Activated naive CD4-positive, alpha-beta T cell treated with anti-CD3 and anti-CD28 coated beads for 36 hours (primary cell): ENCODE results near the gene SLC1A3. TPM values are rescaled to one million over a fixed set of nuclear protein-coding genes. Genes with fewer than 3 reads are reported as not detected.

Experiments
- CTCF ChIA-PET: fragments of 350-600 bp; sonication (Branson Sonifier 250); formaldehyde crosslinking; loops from one replicate; lab custom pipeline; 2021; ENCODE audit warnings: antibody characterized with exemption; lab: Charles Lee
- DNase-seq: peaks from one replicate; pipeline ENCODE4 v3.0.0-alpha.2; 2020
- H3K27ac Mint-ChIP-seq: one replicate; pipeline ENCODE4 v1.8.0; 2021; ENCODE audit warnings: mild to moderate bottlenecking, mixed read lengths
- H3K27me3 Mint-ChIP-seq: one replicate; pipeline ENCODE4 v1.8.0; 2021; ENCODE audit warnings: low read depth, mixed read lengths
- H3K36me3 Mint-ChIP-seq: one replicate; pipeline ENCODE4 v1.8.0; 2021; ENCODE audit warnings: low read depth, mixed read lengths
- H3K4me1 Mint-ChIP-seq: one replicate; pipeline ENCODE4 v1.8.0; 2021; ENCODE audit warnings: low read depth, mixed read lengths
- H3K4me3 Mint-ChIP-seq: one replicate; pipeline ENCODE4 v1.8.0; 2021; ENCODE audit warnings: mild to moderate bottlenecking, moderate library complexity, mixed read lengths
- H3K9me3 Mint-ChIP-seq: one replicate; pipeline ENCODE4 v1.8.0; 2021; ENCODE audit warnings: mixed read lengths
- intact Hi-C: fragments of 100-400 bp; cut with micrococcal nuclease; formaldehyde crosslinking; loops from one replicate; pipeline ENCODE4 v1.15.1; 2023
- total RNA-seq, 2 experiments: library from RNA; stranded (reverse); gene quantifications; one replicate each; pipeline ENCODE4 v1.2.3, GENCODE V29; 2021

The SLC1A3 gene
- total RNA-seq, 2 experiments from 2014 or later = 0.86 to 0.99 TPM

DNA sequence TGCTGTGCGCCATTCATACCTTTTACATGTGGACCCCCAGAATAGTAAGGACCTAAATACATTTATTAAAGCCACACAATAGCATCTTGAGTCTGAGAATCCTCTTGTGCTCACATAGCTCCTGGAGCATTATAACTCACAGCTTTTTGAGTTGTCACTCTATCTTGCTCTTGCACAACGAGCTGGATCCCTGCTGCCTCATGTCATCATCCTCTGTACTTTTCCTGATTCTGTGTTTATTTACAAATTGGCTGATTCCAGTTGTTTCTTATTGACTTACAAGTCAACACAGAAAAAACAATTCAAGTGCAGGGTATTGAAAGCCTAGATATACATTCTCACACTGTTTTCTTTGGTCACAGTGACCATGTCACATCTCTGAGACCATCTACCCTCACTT, 112.9 kb downstream of the SLC1A3 start:
- intact Hi-C loops = no loop called here
- CTCF ChIA-PET = interaction anchor here (0.6 to 3.1 kb wide), 2 partner anchors 11 to 88 kb away, joined by 6 to 16 read pairs; no protein-coding TSS in a partner anchor
- Mint-ChIP-seq H3K9me3 (no peaks in the 10 kb centered on the region), H3K4me1 (peaks cover 19% of the 10 kb centered on the region), H3K27ac (no peak overlapping the region), H3K36me3 (no peaks in the 10 kb centered on the region), H3K27me3 (no peaks in the 10 kb centered on the region), H3K4me3 (no peak overlapping the region)
- DNase-seq = no peak

DNA sequence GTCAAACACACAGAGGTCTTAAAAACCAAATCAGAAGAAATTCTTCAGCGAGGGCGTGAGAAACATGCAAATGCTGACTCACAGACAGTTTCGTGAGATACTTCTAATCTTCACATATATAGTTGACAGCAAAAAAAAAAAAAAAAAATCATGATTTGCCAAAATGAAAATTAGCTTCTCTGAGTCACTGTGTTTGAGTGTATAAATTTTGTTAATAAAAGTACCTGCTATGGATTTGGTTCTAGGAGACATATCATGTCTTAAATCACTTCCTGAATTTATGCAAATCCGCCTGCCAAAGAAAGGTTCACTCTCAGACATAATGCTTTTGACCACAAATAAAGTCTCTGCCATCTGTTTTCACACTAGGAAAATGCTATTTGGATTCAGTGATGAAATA, 114.3 kb downstream of the SLC1A3 start:
- no peaks in the 10 kb centered on the region for H3K9me3 Mint-ChIP-seq
- H3K27ac Mint-ChIP-seq = no peak overlapping the region
- intact Hi-C loops = no loop called here
- H3K27me3 Mint-ChIP-seq = no peaks in the 10 kb centered on the region
- H3K36me3 Mint-ChIP-seq = no peaks in the 10 kb centered on the region
- CTCF ChIA-PET = interaction anchor here (3.1 kb wide), 1 partner anchor 10 kb away, joined by 16 read pairs; no protein-coding TSS in a partner anchor
- no peak for DNase-seq
- no peak overlapping the region for H3K4me3 Mint-ChIP-seq
- peaks cover 26% of the 10 kb centered on the region for H3K4me1 Mint-ChIP-seq

DNA sequence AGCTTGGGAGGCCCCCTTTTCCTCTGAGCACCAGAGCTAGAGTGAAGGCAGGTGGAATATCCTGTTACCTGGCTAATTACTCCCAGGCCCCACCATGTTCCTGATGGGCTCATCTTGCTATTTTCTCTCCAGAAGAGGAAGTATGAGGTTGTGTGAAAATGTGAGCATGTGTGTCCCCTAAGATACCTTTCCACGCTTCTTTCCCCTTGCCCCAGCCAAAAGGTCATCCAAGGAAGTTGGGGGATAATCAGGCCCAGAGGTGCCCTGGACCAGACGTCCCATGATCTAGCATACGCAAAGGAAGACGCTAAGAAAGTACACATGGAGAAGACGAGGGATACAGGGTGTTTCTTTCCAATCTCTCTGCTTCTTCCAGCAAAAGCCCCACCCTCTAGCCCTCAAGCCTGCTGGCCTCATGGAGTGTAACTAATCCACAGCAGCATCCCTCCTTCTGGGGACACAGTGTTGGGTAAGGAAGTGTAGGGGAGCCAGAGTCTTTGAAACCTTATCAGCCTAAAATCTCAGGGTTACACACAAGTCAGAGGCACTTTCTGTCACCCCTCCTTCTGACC, 115.3 kb downstream of the SLC1A3 start:
- H3K9me3 Mint-ChIP-seq = no peaks in the 10 kb centered on the region
- no peak for DNase-seq
- H3K27me3 Mint-ChIP-seq = no peaks in the 10 kb centered on the region
- H3K4me3 Mint-ChIP-seq = no peak overlapping the region
- H3K36me3 Mint-ChIP-seq = no peaks in the 10 kb centered on the region
- CTCF ChIA-PET = interaction anchor here (1.1 to 3.1 kb wide), 5 partner anchors 9 to 224 kb away, joined by 3 to 16 read pairs (median 4); no protein-coding TSS in a partner anchor
- H3K4me1 Mint-ChIP-seq = peaks cover 26% of the 10 kb centered on the region
- intact Hi-C loops = no loop called here
- H3K27ac Mint-ChIP-seq = no peak overlapping the region

DNA sequence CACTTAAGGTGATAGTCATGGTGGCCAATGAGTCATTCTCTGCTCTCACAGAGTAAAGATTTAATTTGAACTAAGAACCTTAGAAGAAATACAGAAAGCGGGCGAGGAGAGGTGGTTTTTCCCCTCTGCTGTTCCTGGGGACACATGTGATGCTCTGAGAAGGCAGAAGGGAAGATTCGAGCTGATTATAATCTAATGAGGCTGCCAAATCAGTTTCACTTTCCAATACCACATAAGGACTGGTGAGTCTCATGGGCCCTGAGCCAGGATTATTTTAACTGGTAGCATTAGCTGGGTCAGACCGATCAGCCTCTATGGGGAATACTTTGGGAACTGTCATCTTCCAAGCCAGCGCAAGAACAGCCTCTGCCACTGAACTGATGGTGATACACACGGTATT, 116.5 kb downstream of the SLC1A3 start:
- CTCF ChIA-PET = interaction anchor here (0.5 to 2.0 kb wide), 6 partner anchors 8 to 301 kb away, joined by 3 to 6 read pairs (median 4); no protein-coding TSS in a partner anchor
- H3K4me3 Mint-ChIP-seq = no peak overlapping the region
- intact Hi-C loops = no loop called here
- no peaks in the 10 kb centered on the region for H3K27me3 Mint-ChIP-seq
- H3K4me1 Mint-ChIP-seq = peaks cover 26% of the 10 kb centered on the region
- H3K36me3 Mint-ChIP-seq = no peaks in the 10 kb centered on the region
- DNase-seq = peak; percentile 41
- H3K27ac Mint-ChIP-seq = no peak overlapping the region
- H3K9me3 Mint-ChIP-seq = no peaks in the 10 kb centered on the region

DNA sequence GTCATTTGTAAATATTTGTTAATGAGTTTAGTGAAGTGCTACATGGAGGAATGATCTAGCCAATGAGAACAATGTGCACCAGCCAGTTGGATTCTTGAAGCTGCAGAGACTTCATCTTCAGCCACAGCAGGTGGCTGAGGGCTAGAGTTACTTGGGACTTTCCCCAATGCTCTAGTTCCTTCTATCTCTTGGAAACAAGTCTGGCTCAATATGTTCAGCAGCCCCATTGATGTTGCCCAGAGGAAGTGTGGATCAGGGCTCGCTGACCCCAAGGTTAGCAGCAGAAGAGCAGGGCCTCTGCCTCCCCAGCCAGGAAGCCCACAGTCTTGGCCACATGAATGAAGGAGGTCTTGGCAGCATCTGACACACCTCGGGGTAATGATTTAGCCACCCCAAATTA, 117.5 kb downstream of the SLC1A3 start:
- Mint-ChIP-seq H3K9me3 (no peaks in the 10 kb centered on the region), H3K36me3 (no peaks in the 10 kb centered on the region), H3K4me1 (peaks cover 26% of the 10 kb centered on the region), H3K27ac (no peak overlapping the region), H3K27me3 (peaks cover 2% of the 10 kb centered on the region), H3K4me3 (peak overlapping the region; percentile 77)
- no peak for DNase-seq
- intact Hi-C loops = no loop called here
- CTCF ChIA-PET = interaction anchor here (0.8 to 2.0 kb wide), 7 partner anchors 8 to 648 kb away, joined by 3 to 9 read pairs (median 5); no protein-coding TSS in a partner anchor

DNA sequence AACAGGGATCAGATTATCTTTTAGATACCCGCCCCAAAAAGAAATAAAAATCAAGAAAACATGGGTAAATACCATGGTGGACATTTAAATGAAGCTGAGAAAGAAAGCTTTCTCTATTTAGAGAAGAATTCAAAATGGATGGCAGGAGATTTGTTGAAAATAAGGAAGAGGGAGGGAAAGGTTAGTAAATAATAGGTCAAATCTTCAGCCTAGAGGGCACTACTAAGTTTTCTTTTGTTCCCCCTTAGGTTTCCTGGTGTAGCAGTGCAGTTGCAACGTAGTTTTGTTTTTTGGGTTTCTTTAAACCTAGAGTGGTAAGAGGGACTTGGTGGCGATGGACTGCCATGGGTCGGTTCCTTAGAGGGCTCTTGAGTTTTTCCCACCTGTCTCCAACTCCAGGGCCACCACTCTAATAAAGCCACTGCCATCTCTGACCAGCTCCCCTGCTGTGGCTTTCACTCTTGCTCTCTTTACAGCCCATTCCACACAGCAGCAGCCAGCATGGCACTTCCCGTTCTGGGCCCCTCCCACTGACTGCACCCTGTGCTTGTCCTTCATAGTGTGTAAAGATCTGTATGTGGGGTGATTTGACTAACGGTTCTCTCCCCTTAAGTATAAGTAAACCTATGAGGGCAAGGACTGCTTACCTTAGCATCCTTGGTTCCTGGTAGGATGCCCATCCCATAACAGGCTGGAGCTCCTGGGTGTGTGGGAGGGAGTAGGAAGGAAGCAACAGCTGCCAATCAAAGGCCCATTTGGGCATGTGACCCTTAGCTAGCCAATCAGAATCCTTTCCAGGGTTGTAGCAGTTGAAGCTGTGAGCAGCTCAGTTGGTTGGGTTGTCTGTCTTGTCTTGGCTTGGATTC, 118.3 kb downstream of the SLC1A3 start:
- H3K9me3 Mint-ChIP-seq = no peaks in the 10 kb centered on the region
- peak overlapping the region; percentile 77 for H3K4me3 Mint-ChIP-seq
- H3K27me3 Mint-ChIP-seq = peaks cover 2% of the 10 kb centered on the region
- peaks cover 26% of the 10 kb centered on the region for H3K4me1 Mint-ChIP-seq
- intact Hi-C loops = loop anchor here (5.0 kb wide), 2 partner anchors 388 to 648 kb away; partner anchors contain the start of gene NUP155
- CTCF ChIA-PET = interaction anchor here (0.8 to 1.8 kb wide), 7 partner anchors 9 to 649 kb away, joined by 3 to 9 read pairs (median 4); no protein-coding TSS in a partner anchor
- peak; percentile 62 for DNase-seq
- H3K36me3 Mint-ChIP-seq = no peaks in the 10 kb centered on the region
- H3K27ac Mint-ChIP-seq = peak overlapping the region; percentile 78

DNA sequence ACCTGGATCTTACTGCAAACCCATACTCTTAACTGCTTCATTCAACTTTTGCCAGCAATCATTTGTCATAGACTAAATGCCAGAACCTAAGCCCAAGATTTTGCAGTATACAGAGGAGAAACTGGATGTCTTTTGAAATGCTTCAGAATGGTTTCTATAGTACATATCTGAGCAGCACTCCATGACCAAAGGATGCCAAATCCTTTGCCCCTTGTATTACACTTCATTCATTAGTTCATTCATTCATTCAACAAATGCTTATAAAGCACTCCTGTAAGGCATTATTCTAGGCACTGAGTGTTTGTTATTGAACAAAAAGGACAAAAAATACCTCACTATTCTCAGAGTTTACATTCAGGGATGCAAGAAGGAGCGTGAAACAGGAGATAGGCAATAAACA, 119.9 kb downstream of the SLC1A3 start:
- Mint-ChIP-seq H3K9me3 (no peaks in the 10 kb centered on the region), H3K4me1 (peaks cover 23% of the 10 kb centered on the region), H3K4me3 (no peak overlapping the region), H3K27ac (no peak overlapping the region), H3K36me3 (no peaks in the 10 kb centered on the region), H3K27me3 (peaks cover 2% of the 10 kb centered on the region)
- intact Hi-C loops = loop anchor here (5.0 kb wide), 2 partner anchors 386 to 646 kb away; partner anchors contain the start of gene NUP155
- CTCF ChIA-PET = no interaction called here
- DNase-seq = no peak

DNA sequence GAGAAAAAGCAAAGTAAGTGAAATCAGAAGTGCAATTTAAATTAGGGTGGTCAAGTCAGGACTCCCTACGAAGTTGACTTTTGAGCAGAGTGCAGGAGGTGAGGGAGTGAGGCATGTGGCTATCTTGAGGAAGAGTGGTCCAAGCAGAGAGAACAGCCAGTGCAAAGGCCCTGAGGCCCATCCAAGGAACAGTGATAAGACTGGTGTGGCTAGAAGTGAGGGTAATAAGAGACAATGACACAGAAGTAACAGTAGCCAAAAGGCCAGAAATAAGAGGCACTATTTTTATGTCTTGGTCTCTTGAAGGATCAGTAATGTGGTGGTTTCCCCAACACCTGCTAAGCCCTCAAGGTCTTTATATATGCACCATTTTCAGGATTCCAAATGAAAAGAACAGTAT, 120.4 kb downstream of the SLC1A3 start:
- H3K4me3 Mint-ChIP-seq = no peak overlapping the region
- H3K9me3 Mint-ChIP-seq = no peaks in the 10 kb centered on the region
- CTCF ChIA-PET = interaction anchor here (0.6 to 1.3 kb wide), 2 partner anchors 13 to 171 kb away, joined by 4 to 6 read pairs; no protein-coding TSS in a partner anchor
- H3K36me3 Mint-ChIP-seq = no peaks in the 10 kb centered on the region
- H3K4me1 Mint-ChIP-seq = peaks cover 23% of the 10 kb centered on the region
- intact Hi-C loops = loop anchor here (5.0 kb wide), 2 partner anchors 386 to 646 kb away; partner anchors contain the start of gene NUP155
- no peak overlapping the region for H3K27ac Mint-ChIP-seq
- H3K27me3 Mint-ChIP-seq = peaks cover 2% of the 10 kb centered on the region
- DNase-seq = no peak

DNA sequence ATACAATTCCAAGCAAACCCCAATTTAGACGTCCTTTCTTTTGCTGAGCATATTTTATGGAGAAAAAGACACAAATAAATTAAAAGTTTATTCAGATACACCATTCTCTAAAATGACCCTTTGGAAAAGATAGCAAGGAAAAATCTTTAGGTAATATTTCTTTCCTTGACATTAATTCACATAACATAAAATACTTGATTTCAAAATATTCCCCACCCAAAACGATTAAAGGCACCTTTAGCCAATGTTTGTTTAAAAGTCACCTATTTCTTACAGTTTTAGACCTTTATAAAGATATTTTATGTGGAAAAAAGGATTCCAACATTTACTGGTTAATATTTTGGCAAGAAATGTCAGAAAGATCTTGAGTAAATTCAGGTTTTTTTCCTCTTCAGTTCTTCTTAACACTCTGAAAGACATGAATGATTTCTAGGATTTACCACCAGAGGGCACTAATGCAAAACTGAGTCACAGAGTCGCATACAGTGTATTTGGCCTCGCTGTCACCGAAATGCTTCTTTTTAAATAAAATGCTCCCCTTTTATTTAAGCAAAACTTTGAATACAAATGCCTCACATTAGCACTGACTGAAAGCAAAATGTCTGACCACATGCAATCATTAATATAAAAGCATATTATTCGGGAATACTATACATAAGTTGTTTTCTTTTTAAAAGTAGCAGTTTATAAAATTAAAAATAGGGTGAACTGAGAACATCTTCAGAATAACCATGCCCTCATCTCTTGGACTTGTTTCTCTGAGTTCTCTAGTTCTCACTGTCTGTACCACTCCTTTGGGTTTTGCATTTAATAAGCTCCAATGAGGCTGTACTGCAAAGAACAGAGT, 122.5 kb downstream of the SLC1A3 start:
- H3K4me3 Mint-ChIP-seq = no peak overlapping the region
- DNase-seq = peak; percentile 26
- no peaks in the 10 kb centered on the region for H3K36me3 Mint-ChIP-seq
- H3K27ac Mint-ChIP-seq = no peak overlapping the region
- intact Hi-C loops = loop anchor here (1.0 to 5.0 kb wide), 3 partner anchors 141 to 643 kb away; partner anchors contain the start of gene NUP155
- H3K27me3 Mint-ChIP-seq = peaks cover 2% of the 10 kb centered on the region
- H3K4me1 Mint-ChIP-seq = peaks cover 9% of the 10 kb centered on the region
- CTCF ChIA-PET = interaction anchor here (0.9 to 3.3 kb wide), 18 partner anchors 9 to 515 kb away, joined by 3 to 32 read pairs (median 5); no protein-coding TSS in a partner anchor
- H3K9me3 Mint-ChIP-seq = no peaks in the 10 kb centered on the region

DNA sequence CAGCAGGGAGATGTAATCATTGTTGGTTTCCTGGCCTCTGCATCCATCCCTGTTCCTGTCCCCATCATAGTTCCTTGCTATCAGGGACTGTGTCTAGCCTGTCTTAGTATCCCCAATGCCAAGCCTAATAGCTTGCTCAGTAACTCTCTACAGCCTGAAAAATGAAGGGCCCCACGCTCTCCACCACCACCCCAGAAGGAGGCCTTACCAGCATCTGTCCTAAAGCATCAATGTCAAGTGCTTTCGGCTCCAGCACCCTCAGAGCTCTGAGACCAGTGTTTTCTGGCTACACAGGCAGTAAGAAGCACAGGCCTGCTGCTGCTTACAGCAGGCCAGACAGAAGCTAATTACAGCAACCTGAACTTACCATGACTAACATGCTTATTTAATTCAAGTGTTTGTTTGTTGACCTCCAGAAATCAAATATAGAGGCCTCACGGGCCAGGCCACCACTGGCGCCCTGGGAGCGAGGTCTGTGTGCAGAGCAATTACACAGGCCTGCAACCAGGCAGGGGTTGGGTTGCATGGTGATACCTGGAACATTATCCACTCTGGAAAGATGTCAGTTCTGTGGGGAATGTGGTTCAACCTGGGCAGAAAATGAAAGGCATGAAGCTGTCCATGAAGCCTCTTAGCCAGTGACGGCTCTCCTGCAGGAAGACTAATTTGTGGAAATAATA, 124.3 kb downstream of the SLC1A3 start:
- no peaks in the 10 kb centered on the region for H3K4me1 Mint-ChIP-seq
- DNase-seq = no peak
- H3K9me3 Mint-ChIP-seq = no peaks in the 10 kb centered on the region
- no peak overlapping the region for H3K4me3 Mint-ChIP-seq
- H3K27me3 Mint-ChIP-seq = peaks cover 2% of the 10 kb centered on the region
- H3K27ac Mint-ChIP-seq = no peak overlapping the region
- CTCF ChIA-PET = interaction anchor here (0.7 to 3.3 kb wide), 15 partner anchors 8 to 485 kb away, joined by 3 to 32 read pairs (median 6); no protein-coding TSS in a partner anchor
- H3K36me3 Mint-ChIP-seq = no peaks in the 10 kb centered on the region
- intact Hi-C loops = no loop called here

DNA sequence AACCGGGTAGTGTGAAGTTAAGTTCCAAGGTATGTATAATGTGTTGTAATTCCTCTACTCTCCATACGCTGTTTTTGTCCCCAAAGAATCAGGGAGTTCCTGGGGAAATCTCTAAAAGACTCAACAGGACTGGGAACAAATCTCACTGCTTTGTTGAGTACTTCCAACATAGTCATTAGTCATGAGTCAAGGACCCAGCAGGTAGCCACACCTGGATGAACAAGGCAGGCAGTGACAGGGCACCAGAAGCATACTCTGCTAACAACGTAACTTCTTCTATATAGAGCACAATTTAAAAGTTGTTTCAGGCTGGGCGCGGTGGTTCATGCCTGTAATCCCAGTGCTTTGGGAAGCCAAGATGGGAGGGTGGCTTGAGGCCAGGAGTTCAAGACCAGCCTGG, 126.8 kb downstream of the SLC1A3 start:
- Mint-ChIP-seq H3K27ac (no peak overlapping the region), H3K4me3 (no peak overlapping the region), H3K36me3 (no peaks in the 10 kb centered on the region), H3K9me3 (no peaks in the 10 kb centered on the region), H3K27me3 (peaks cover 2% of the 10 kb centered on the region), H3K4me1 (no peaks in the 10 kb centered on the region)
- DNase-seq = no peak
- CTCF ChIA-PET = interaction anchor here (0.6 to 1.2 kb wide), 2 partner anchors 213 to 1410 kb away, joined by 5 read pairs; no protein-coding TSS in a partner anchor
- intact Hi-C loops = no loop called here
